GM12878 (cell line): ENCODE results near the gene HADH. TPM values are rescaled to one million over a fixed set of nuclear protein-coding genes. Genes with fewer than 3 reads are reported as not detected.

Experiments used
- ATAC-seq: fragments of 200-7000 bp; cut with Tn5 transposase; 3 replicates; pipeline ENCODE4 v1.9.1; 2020; ENCODE audit warnings: mild to moderate bottlenecking, moderate library complexity
- BruUV-seq: library from RNA; stranded (reverse); fragments of 400-500 nt; replicated peaks from 2 replicates; lab custom pipeline; 2021; lab: Mats Ljungman, UMichigan
- CTCF ChIA-PET: fragments of 300-600 bp; sonication (Branson Sonifier 250); formaldehyde crosslinking; extraction: SDS; loops from one replicate; lab custom pipeline; 2021; ENCODE audit warnings: inconsistent platforms; lab: Yijun Ruan, JAX
- POLR2A ChIA-PET: fragments of 350-600 bp; formaldehyde crosslinking; extraction: SDS; loops from one replicate; lab custom pipeline; 2021; ENCODE audit warnings: inconsistent platforms; lab: Charles Lee
- RAD21 ChIA-PET: fragments of 300-600 bp; sonication (Branson Sonifier 250); formaldehyde crosslinking; loops from one replicate; lab custom pipeline; 2023; ENCODE audit warnings: antibody characterized with exemption; ENCODE audit not compliant: unreplicated experiment; lab: Charles Lee
- SMC1A ChIA-PET: fragments of 300-600 bp; sonication (Branson Sonifier 250); formaldehyde crosslinking; loops from one replicate; lab custom pipeline; 2023; ENCODE audit not compliant: unreplicated experiment, uncharacterized antibody; lab: Charles Lee
- DNase-seq: peaks from one replicate; pipeline ENCODE4 v3.0.0-alpha.2; 2011; ENCODE audit warnings: low read depth, low spot score
- FAIRE-seq: peaks from 3 replicates; lab custom pipeline; 2011; peaks lifted over from hg19 to GRCh38; lab: Jason Lieb, UNC
- H2AFZ ChIP-seq: 2 replicates; pipeline ENCODE4 v1.6.0; 2011; ENCODE audit warnings: low read depth, low read length, control low read depth; ENCODE audit not compliant: control insufficient read depth
- H3K27ac ChIP-seq: 2 replicates; pipeline ENCODE4 v1.5.1; 2011; ENCODE audit warnings: control low read depth; ENCODE audit not compliant: control insufficient read depth, insufficient read depth
- H3K27me3 ChIP-seq, 2 experiments: replicated peaks in 1 of 2; 2 replicates each; pipeline versions ENCODE4 v1.6.0 to v1.6.1; 2011; ENCODE audit warnings: low read length in 1 of 2; ENCODE audit not compliant: control insufficient read depth in 2 of 2, insufficient read depth in 2 of 2
- H3K36me3 ChIP-seq, 2 experiments: 2 replicates each; pipeline ENCODE4 v1.5.1; 2011; ENCODE audit warnings: low read length in 1 of 2; ENCODE audit not compliant: control insufficient read depth in 2 of 2, insufficient read depth in 2 of 2
- H3K4me1 ChIP-seq: 2 replicates; pipeline ENCODE4 v1.6.1; 2011; ENCODE audit warnings: mild to moderate bottlenecking, low read length, moderate library complexity, mixed read lengths; ENCODE audit not compliant: control insufficient read depth, insufficient read depth
- H3K4me2 ChIP-seq: 2 replicates; pipeline ENCODE4 v1.6.0; 2011; ENCODE audit warnings: control low read depth; ENCODE audit not compliant: control insufficient read depth, insufficient read depth
- H3K4me3 ChIP-seq: fragments of 200-600 bp; sonication (generic); 2 replicates; pipeline ENCODE4 v1.5.1; 2016
- H3K79me2 ChIP-seq: 2 replicates; pipeline ENCODE4 v1.6.0; 2011; ENCODE audit warnings: low read length; ENCODE audit not compliant: control insufficient read depth, insufficient read depth
- H3K9ac ChIP-seq: 2 replicates; pipeline ENCODE4 v1.8.0; 2011; ENCODE audit warnings: low read length, control low read depth, mixed read lengths; ENCODE audit not compliant: control insufficient read depth, insufficient read depth
- H3K9me3 ChIP-seq: replicated peaks from 3 replicates; pipeline ENCODE4 v1.5.1; 2011; ENCODE audit warnings: mild to moderate bottlenecking, low read length; ENCODE audit not compliant: control insufficient read depth, insufficient read depth
- H4K20me1 ChIP-seq: 2 replicates; pipeline ENCODE4 v1.6.0; 2011; ENCODE audit not compliant: control insufficient read depth, insufficient read depth
- ATF2 ChIP-seq: IDR thresholded peaks from 2 replicates; pipeline ENCODE4 v1.6.1; 2012; ENCODE audit warnings: low read length, inconsistent platforms
- ATF7 ChIP-seq: fragments of 450-650 bp; IDR thresholded peaks from 2 replicates; pipeline ENCODE4 v1.6.1; 2016; ENCODE audit warnings: low read depth, mild to moderate bottlenecking
- BRCA1 ChIP-seq: IDR thresholded peaks from 2 replicates; pipeline ENCODE4 v1.6.1; 2011; ENCODE audit warnings: low read depth, low read length, improper control_type of control experiment
- CHD1 ChIP-seq: IDR thresholded peaks from 2 replicates; pipeline ENCODE4 v1.6.1; 2012; ENCODE audit warnings: low read depth, low read length, improper control_type of control experiment
- E2F4 ChIP-seq: IDR thresholded peaks from 2 replicates; pipeline ENCODE4 v1.6.1; 2012; ENCODE audit warnings: low read depth, low read length, improper control_type of control experiment
- ETV6 ChIP-seq, 2 experiments: fragments of 450-650 bp in 1 of 2; IDR thresholded peaks in 1 of 2; conservative IDR thresholded peaks in 1 of 2; 2 replicates each; pipeline ENCODE4 v1.6.1; 2014; ENCODE audit warnings: antibody characterized with exemption in 1 of 2, borderline replicate concordance in 1 of 2, low read depth in 1 of 2, mild to moderate bottlenecking in 1 of 2, moderate library complexity in 1 of 2
- HDAC6 ChIP-seq: fragments of 200-600 bp; sonication (generic); IDR thresholded peaks from one replicate; pipeline ENCODE4 v1.8.0; 2017; ENCODE audit warnings: antibody characterized with exemption; ENCODE audit not compliant: unreplicated experiment
- MEF2A ChIP-seq: IDR thresholded peaks from 2 replicates; pipeline ENCODE4 v1.6.1; 2011; ENCODE audit warnings: low read depth, mild to moderate bottlenecking, low read length, moderate library complexity; ENCODE audit not compliant: insufficient read depth
- MXI1 ChIP-seq: fragments of 150-350 bp; IDR thresholded peaks from 2 replicates; pipeline ENCODE4 v1.6.1; 2011; ENCODE audit warnings: low read depth, mild to moderate bottlenecking, inconsistent platforms, low read length, improper control_type of control experiment
- MYB ChIP-seq: fragments of 150-350 bp; IDR thresholded peaks from 2 replicates; pipeline ENCODE4 v1.6.1; 2014; ENCODE audit warnings: mild to moderate bottlenecking, low read depth, low read length, borderline replicate concordance
- MYC ChIP-seq: IDR thresholded peaks from 2 replicates; pipeline ENCODE4 v1.6.1; 2011; ENCODE audit warnings: mild to moderate bottlenecking, low read length, moderate library complexity, inconsistent platforms; ENCODE audit not compliant: insufficient read depth, insufficient replicate concordance, insufficient read length, severe bottlenecking
- NFIC ChIP-seq: IDR thresholded peaks from 2 replicates; pipeline ENCODE4 v1.6.1; 2012; ENCODE audit warnings: low read depth, mild to moderate bottlenecking, inconsistent platforms, low read length, moderate library complexity
- SIX5 ChIP-seq: IDR thresholded peaks from 2 replicates; pipeline ENCODE4 v1.6.1; 2011; ENCODE audit warnings: mild to moderate bottlenecking, low read depth, low read length, moderate library complexity; ENCODE audit not compliant: severe bottlenecking
- SMARCA5 ChIP-seq: fragments of 450-650 bp; IDR thresholded peaks from 2 replicates; pipeline ENCODE4 v1.6.1; 2017; ENCODE audit warnings: mild to moderate bottlenecking
- STAT1 ChIP-seq: fragments of 450-650 bp; conservative IDR thresholded peaks from 2 replicates; pipeline ENCODE4 v1.6.1; 2014; ENCODE audit warnings: antibody characterized with exemption, mild to moderate bottlenecking
- SUPT20H ChIP-seq: IDR thresholded peaks from 2 replicates; pipeline ENCODE4 v1.6.1; 2011; ENCODE audit warnings: low read depth, mild to moderate bottlenecking, low read length, moderate library complexity, borderline replicate concordance; ENCODE audit not compliant: control insufficient read depth
- TARDBP ChIP-seq: IDR thresholded peaks from 2 replicates; pipeline ENCODE4 v1.6.1; 2016; ENCODE audit warnings: borderline replicate concordance
- TBL1XR1 ChIP-seq: IDR thresholded peaks from 2 replicates; pipeline ENCODE4 v1.6.1; 2012; ENCODE audit warnings: low read depth, low read length, improper control_type of control experiment
- ZBTB33 ChIP-seq: fragments of 450-650 bp; IDR thresholded peaks from 2 replicates; pipeline ENCODE4 v1.6.1; 2017; ENCODE audit warnings: mild to moderate bottlenecking
- WGBS: methylation state at CpG from one replicate; pipeline ENCODE4 v1.1.6; 2016; ENCODE audit warnings: low lambda C conversion rate; ENCODE audit not compliant: insufficient replicate concordance, insufficient coverage; ENCODE audit errors: missing lambda C conversion rate; 5-methylcytosine and 5-hydroxymethylcytosine counted together
- in situ Hi-C: fragments of 300-500 bp; cut with MboI; formaldehyde crosslinking; loops from 9 replicates; pipeline ENCODE4 v1.14.3; 2018; ENCODE audit warnings: mixed read lengths
- intact Hi-C: fragments of 100-400 bp; cut with micrococcal nuclease; formaldehyde crosslinking; loops from one replicate; pipeline ENCODE4 v1.14.2; 2022; ENCODE audit not compliant: unreplicated experiment
- polyA plus RNA-seq, 11 experiments: library from polyadenylated mRNA; depleted of rRNA in 4 of 11; unstranded in 6 of 11; stranded (reverse) in 5 of 11; fragments of >200 nt; fragmentation: Nextera tagmentation in 4 of 11; fragmentation: Illumina TruSeq in 1 of 11; extraction: Ambion mirVana in 4 of 11; extraction: Trizol in 1 of 11; gene quantifications; 1 replicate in 1 of 11; 2 replicates in 10 of 11; pipeline versions ENCODE4 v1.2.1 to v1.2.3, GENCODE V29; 2011 to 2016; ENCODE audit warnings: inconsistent platforms in 2 of 11, missing spikeins in 2 of 11, low read depth in 1 of 11
- total RNA-seq, 4 experiments: library from RNA; depleted of rRNA in 3 of 4; stranded (reverse); fragments of >200 nt in 3 of 4; fragmentation: Illumina TruSeq in 1 of 4; extraction: Trizol in 1 of 4; gene quantifications; 2 replicates each; pipeline versions ENCODE4 v1.2.1 to v1.2.3, GENCODE V29; 2013 to 2021

Gene HADH
- total and polyA plus RNA-seq, 10 of the 15 experiments (the other 5 are each of a cell fraction or from before 2014, with no cell fraction given): 20.3 to 97.9 (median 76.6) TPM

- no peak for TF ChIP-seq E2F4
- no peak for TF ChIP-seq STAT1
- no peak for TF ChIP-seq SIX5
Measured at GRCh38 chr4:108060164-108060563, 70.5 kb downstream of the HADH start (continued).

- TF ChIP-seq NFIC: no peak
- no peak for TF ChIP-seq ETV6 (conservative IDR thresholded peaks at IDR 0.05 in 1 of 2, IDR thresholded peaks at IDR 0.05 in 1 of 2; ENCODE audit: borderline replicate concordance in 1 of 2, low read depth in 1 of 2)
- TF ChIP-seq ATF2: no peak
- no peak for TF ChIP-seq ZBTB33
- TF ChIP-seq TBL1XR1: no peak
- no peak for TF ChIP-seq BRCA1
- no peak for TF ChIP-seq MXI1
- TF ChIP-seq ATF7: no peak
- TF ChIP-seq TARDBP: no peak
- TF ChIP-seq MEF2A: no peak
- no peak for TF ChIP-seq MYC
- TF ChIP-seq SUPT20H: no peak
- no peak for TF ChIP-seq MYB
- no peak for TF ChIP-seq CHD1
- TF ChIP-seq SMARCA5: no peak
- no peak for TF ChIP-seq HDAC6
- H3K9me3 ChIP-seq: no peaks in the 10 kb centered on the region
- WGBS: 53% methylated on average over 5 of the region's 5 CpGs
- H3K9ac ChIP-seq: no peak overlapping the region
- no peak for DNase-seq
- H3K4me1 ChIP-seq: no peaks in the 10 kb centered on the region
- no peaks in the 10 kb centered on the region for H3K79me2 ChIP-seq
- no peak overlapping the region for H2AFZ ChIP-seq
- no peaks in the 10 kb centered on the region for H4K20me1 ChIP-seq
- ChIA-PET POLR2A (no interaction called here), RAD21 (interaction anchor here (2.5 kb wide), 1 partner anchor 511 kb away, joined by 13 read pairs; no protein-coding TSS in a partner anchor), CTCF (interaction anchor here (0.8 to 2.7 kb wide), 9 partner anchors 14 to 510 kb away, joined by 3 to 10 read pairs (median 5); no protein-coding TSS in a partner anchor), SMC1A (interaction anchor here (0.6 to 2.4 kb wide), 9 partner anchors 7 to 510 kb away, joined by 3 to 7 read pairs (median 4); no protein-coding TSS in a partner anchor)
- no peaks in the 10 kb centered on the region for H3K27me3 ChIP-seq
- no peak overlapping the region for H3K4me3 ChIP-seq
- in situ Hi-C loops (no loop called here), intact Hi-C loops (no loop called here)
- no peak for ATAC-seq
- no peak for FAIRE-seq
- no peaks in the 10 kb centered on the region for H3K36me3 ChIP-seq
- no TSS peak for BruUV-seq
- H3K4me2 ChIP-seq: no peak overlapping the region
- no peak overlapping the region for H3K27ac ChIP-seq
Measured at GRCh38 chr4:108060686-108061321, 71.1 kb downstream of the HADH start.
